ENCODE results near the gene SLC35D3. TPM values are rescaled to one million over a fixed set of nuclear protein-coding genes. Genes with fewer than 3 reads are reported as not detected.
"Not testable (repeated sequence)": the region's sequence is repeated elsewhere in the genome, so short reads cannot be mapped to it uniquely, and the experiment has no call there.

SLC35D3 gene
- total RNA-seq, 3 donors from 2014 or later, result not detected

- TF ChIP-seq POLR2AphosphoS5 (IDR thresholded peaks at IDR 0.05) (no peak), POLR2A (IDR thresholded peaks at IDR 0.05) (no peak)
- TF ChIP-seq, protein P1, sequence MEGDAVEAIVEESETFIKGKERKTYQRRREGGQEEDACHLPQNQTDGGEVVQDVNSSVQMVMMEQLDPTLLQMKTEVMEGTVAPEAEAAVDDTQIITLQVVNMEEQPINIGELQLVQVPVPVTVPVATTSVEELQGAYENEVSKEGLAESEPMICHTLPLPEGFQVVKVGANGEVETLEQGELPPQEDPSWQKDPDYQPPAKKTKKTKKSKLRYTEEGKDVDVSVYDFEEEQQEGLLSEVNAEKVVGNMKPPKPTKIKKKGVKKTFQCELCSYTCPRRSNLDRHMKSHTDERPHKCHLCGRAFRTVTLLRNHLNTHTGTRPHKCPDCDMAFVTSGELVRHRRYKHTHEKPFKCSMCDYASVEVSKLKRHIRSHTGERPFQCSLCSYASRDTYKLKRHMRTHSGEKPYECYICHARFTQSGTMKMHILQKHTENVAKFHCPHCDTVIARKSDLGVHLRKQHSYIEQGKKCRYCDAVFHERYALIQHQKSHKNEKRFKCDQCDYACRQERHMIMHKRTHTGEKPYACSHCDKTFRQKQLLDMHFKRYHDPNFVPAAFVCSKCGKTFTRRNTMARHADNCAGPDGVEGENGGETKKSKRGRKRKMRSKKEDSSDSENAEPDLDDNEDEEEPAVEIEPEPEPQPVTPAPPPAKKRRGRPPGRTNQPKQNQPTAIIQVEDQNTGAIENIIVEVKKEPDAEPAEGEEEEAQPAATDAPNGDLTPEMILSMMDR (IDR thresholded peaks at IDR 0.05), result no peak
- intact Hi-C loops (cut with DNase I; ENCODE audit: low total_unique reads), result no loop called here
Measured at GRCh38 chr6:136932599-136932998, 10.5 kb downstream of the SLC35D3 start.

DNA sequence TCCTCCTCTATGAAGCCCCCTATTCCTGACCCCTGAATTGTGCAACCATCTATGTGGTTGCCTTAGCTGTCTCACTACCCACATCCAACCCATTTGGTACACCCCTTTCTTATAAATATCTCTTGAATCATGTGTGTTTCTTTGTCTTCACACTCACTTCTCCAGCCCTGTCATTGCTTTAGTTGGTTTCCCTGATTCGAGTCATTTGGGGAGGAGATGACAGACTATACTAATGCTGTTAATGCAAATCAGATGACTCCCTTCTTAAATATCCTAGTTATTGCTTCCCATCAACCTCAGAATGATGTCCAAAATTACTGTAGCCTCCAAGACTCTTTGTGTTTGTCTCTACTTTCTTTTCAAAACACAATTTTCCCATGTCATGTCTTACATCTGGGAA lies 23.0 kb downstream of the SLC35D3 start:
- Histone ChIP-seq H3K9me3 (no peaks in the 10 kb centered on the region), H3K4me1 (no peaks in the 10 kb centered on the region), H3K27me3 (no peaks in the 10 kb centered on the region), H3K4me3 (no peak overlapping the region), H3K27ac (no peak overlapping the region), H3K36me3 (no peaks in the 10 kb centered on the region)
- TF ChIP-seq POLR2A (IDR thresholded peaks at IDR 0.05) (no peak), POLR2AphosphoS5 (IDR thresholded peaks at IDR 0.05) (no peak)
- TF ChIP-seq, protein P1 (IDR thresholded peaks at IDR 0.05), result no peak
- no peak for DNase-seq (ENCODE audit: low spot score in 2 of 2)
- intact Hi-C loops (cut with DNase I; ENCODE audit: low total_unique reads), result no loop called here

More at GRCh38 chr6:136932599-136932998, 10.5 kb downstream of the SLC35D3 start:
- H3K27ac ChIP-seq, result no peak overlapping the region
- H3K36me3 ChIP-seq, result no peaks in the 10 kb centered on the region
- H3K4me1 ChIP-seq, result no peaks in the 10 kb centered on the region
- DNase-seq (ENCODE audit: low spot score in 2 of 2), result no peak
- H3K27me3 ChIP-seq, result no peaks in the 10 kb centered on the region
- H3K9me3 ChIP-seq, result no peaks in the 10 kb centered on the region
- no peak overlapping the region for H3K4me3 ChIP-seq

DNA sequence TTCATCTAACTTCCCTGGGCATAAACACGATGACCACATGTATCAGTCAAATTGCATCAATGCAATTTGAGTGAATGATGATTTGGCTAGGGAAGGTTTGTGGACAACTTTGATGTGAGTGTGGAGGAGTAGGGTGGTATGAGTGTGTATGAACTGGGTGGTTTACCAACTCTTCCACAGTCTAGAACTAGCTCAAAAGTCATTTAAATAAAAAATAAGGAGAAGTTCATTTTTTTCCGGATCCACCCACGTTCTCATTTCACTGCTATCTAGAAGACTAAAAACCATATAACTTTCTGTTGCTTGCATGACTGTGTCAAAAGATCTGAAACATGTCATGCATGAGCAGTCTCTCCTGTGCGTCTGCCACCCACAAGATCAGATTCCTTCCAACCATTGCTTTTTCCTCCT lies 23.6 kb downstream of the SLC35D3 start:
- intact Hi-C loops (cut with DNase I; ENCODE audit: low total_unique reads), result no loop called here
- TF ChIP-seq POLR2A (IDR thresholded peaks at IDR 0.05), result no peak
- TF ChIP-seq, protein P1 (IDR thresholded peaks at IDR 0.05), result no peak
- no peak for TF ChIP-seq POLR2AphosphoS5 (IDR thresholded peaks at IDR 0.05)
- no peak overlapping the region for H3K27ac ChIP-seq
- no peaks in the 10 kb centered on the region for H3K9me3 ChIP-seq
- H3K36me3 ChIP-seq, result no peaks in the 10 kb centered on the region
- no peak for DNase-seq (ENCODE audit: low spot score in 2 of 2)
- H3K27me3 ChIP-seq, result no peaks in the 10 kb centered on the region
- no peak overlapping the region for H3K4me3 ChIP-seq
- H3K4me1 ChIP-seq, result no peaks in the 10 kb centered on the region

GRCh38 chr6:136947037-136947436 lies 24.9 kb downstream of the SLC35D3 start:
- H3K9me3 ChIP-seq, result no peaks in the 10 kb centered on the region
- H3K4me3 ChIP-seq, result no peak overlapping the region
- no peaks in the 10 kb centered on the region for H3K4me1 ChIP-seq
- H3K36me3 ChIP-seq, result no peaks in the 10 kb centered on the region
- TF ChIP-seq POLR2AphosphoS5 (IDR thresholded peaks at IDR 0.05) (no peak), POLR2A (IDR thresholded peaks at IDR 0.05) (no peak)
- TF ChIP-seq, protein P1 (IDR thresholded peaks at IDR 0.05), result no peak
- H3K27ac ChIP-seq, result no peak overlapping the region
- intact Hi-C loops (cut with DNase I; ENCODE audit: low total_unique reads), result no loop called here
- H3K27me3 ChIP-seq, result no peaks in the 10 kb centered on the region
- DNase-seq (ENCODE audit: low spot score in 2 of 2), result no peak

- not testable (repeated sequence) for H3K9me3 ChIP-seq; H3K27ac ChIP-seq; H3K36me3 ChIP-seq; DNase-seq (ENCODE audit: low spot score in 2 of 2); H3K4me1 ChIP-seq; H3K27me3 ChIP-seq; H3K4me3 ChIP-seq
- intact Hi-C loops (cut with DNase I; ENCODE audit: low total_unique reads), result loop anchor here (1.0 kb wide), 1 partner anchor 33 kb away; no protein-coding TSS in a partner anchor
Measured at GRCh38 chr6:136949957-136950356, 27.9 kb downstream of the SLC35D3 start.
